Stomach (tissue), 4 donors: ENCODE data around the gene USP8.

ENCODE experiments used
- EP300 ChIP-seq: sonication (generic); formaldehyde crosslinking; IDR thresholded peaks from one replicate; pipeline ENCODE4 v1.6.1; 2017; ENCODE audit warnings: antibody characterized with exemption
- POLR2AphosphoS5 ChIP-seq, 3 donors: sonication (generic); formaldehyde crosslinking; IDR thresholded peaks; one replicate each; pipeline ENCODE4 v1.6.1; 2016; ENCODE audit warnings: antibody characterized with exemption in 3 of 3

DNA sequence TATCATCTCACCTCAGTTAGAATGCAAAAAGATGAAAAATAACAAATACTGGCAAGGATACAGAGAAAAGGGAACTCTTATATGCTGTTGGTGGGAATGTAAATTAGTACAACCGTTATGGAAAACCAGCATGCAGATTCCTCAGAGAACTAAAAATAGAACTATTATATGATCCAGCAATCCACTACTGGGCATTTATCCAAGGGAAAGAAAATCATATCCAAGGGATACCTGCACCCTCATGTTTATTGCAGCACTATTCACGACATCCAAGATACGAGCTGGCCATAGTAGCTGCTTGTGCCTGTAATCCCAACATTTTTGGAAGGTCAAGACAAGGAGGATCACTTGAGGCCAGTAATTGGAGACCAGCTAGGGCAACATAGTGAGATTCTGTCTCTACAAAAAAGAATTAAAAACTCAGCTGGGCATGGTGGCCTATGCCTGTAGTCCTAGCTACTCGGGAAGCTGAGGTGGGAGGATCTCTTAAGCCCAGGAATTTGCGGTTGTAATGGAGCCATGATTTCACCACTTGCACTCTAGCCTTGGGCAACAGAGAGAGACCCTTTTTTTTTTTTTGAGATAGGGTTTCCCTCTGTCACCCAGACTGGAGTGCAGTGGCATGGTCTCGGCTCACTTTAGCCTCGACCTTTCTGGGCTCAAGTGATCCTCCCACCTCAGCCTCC is 95.7 kb downstream of the USP8 start:
- TF ChIP-seq POLR2AphosphoS5 (IDR thresholded peaks at IDR 0.05) (no peak), EP300 (no peak)
